Stomach smooth muscle (tissue), 2 donors: ENCODE measurements around the gene RBBP7.
A peak's percentile ranks its signal among the peaks of the same experiment; 100 is the strongest.

Experiments
- H3K27ac ChIP-seq: one replicate; pipeline ENCODE4 v1.7.0; 2013; ENCODE audit warnings: mild to moderate bottlenecking, low read length, inconsistent platforms
- H3K27me3 ChIP-seq, 2 donors: one replicate each; pipeline ENCODE4 v1.7.0; 2013; ENCODE audit warnings: low read length in 2 of 2; ENCODE audit not compliant: insufficient read depth in 2 of 2, control insufficient read depth in 1 of 2
- H3K36me3 ChIP-seq, 2 donors: one replicate each; pipeline ENCODE4 v1.7.0; 2013; ENCODE audit warnings: low read length in 2 of 2; ENCODE audit not compliant: control insufficient read depth in 2 of 2, insufficient read depth in 2 of 2
- H3K4me1 ChIP-seq: one replicate; pipeline ENCODE4 v1.7.0; 2013; ENCODE audit warnings: low read length; ENCODE audit not compliant: control insufficient read depth, insufficient read depth
- H3K4me3 ChIP-seq, 2 donors: one replicate each; pipeline ENCODE4 v1.7.0; 2013; ENCODE audit warnings: low read length in 2 of 2
- H3K9ac ChIP-seq, 2 donors: one replicate each; pipeline ENCODE4 v1.7.0; 2013; ENCODE audit warnings: low read length in 2 of 2, mild to moderate bottlenecking in 1 of 2
- H3K9me3 ChIP-seq, 2 donors: one replicate each; pipeline ENCODE4 v1.7.0; 2013; ENCODE audit warnings: low read length in 2 of 2; ENCODE audit not compliant: control insufficient read depth in 2 of 2
- donor health status: healthy.
- donor health status: Pancreatic carcinoma.

RBBP7 gene

GRCh38 chrX:16883487-16883804, 13.3 kb upstream of the RBBP7 start:
- Histone ChIP-seq H3K4me3 (peak overlapping the region in 1 of 2 donors; percentile 74), H3K9me3 (no peaks in the 10 kb centered on the region), H3K4me1 (no peaks in the 10 kb centered on the region), H3K36me3 (no peaks in the 10 kb centered on the region), H3K27me3 (peaks cover 0 to 12% of the 10 kb centered on the region in 2 donors), H3K9ac (no peak overlapping the region), H3K27ac (peak overlapping the region; percentile 49)

- Histone ChIP-seq H3K9ac (peak overlapping the region; percentile 63 to 64), H3K36me3 (no peaks in the 10 kb centered on the region), H3K9me3 (no peaks in the 10 kb centered on the region), H3K4me1 (no peaks in the 10 kb centered on the region), H3K27me3 (peaks cover 0 to 12% of the 10 kb centered on the region in 2 donors), H3K27ac (peak overlapping the region; percentile 49), H3K4me3 (peak overlapping the region; percentile 71 to 74)
Observed at GRCh38 chrX:16882702-16883486, 12.7 kb upstream of the RBBP7 start.

- H3K4me3 ChIP-seq: peak overlapping the region; percentile 63 to 74
- no peak overlapping the region for H3K9ac ChIP-seq
- H3K27ac ChIP-seq: no peak overlapping the region
- no peaks in the 10 kb centered on the region for H3K9me3 ChIP-seq
- no peaks in the 10 kb centered on the region for H3K36me3 ChIP-seq
- H3K4me1 ChIP-seq: no peaks in the 10 kb centered on the region
- peaks cover 0 to 8% of the 10 kb centered on the region in 2 donors for H3K27me3 ChIP-seq
Observed at GRCh38 chrX:16882169-16882568, 12.0 kb upstream of the RBBP7 start.

- Histone ChIP-seq H3K36me3 (no peaks in the 10 kb centered on the region), H3K4me1 (peaks cover 2% of the 10 kb centered on the region), H3K27me3 (peaks cover 0 to 12% of the 10 kb centered on the region in 2 donors), H3K27ac (no peak overlapping the region), H3K9ac (no peak overlapping the region), H3K4me3 (no peak overlapping the region), H3K9me3 (no peaks in the 10 kb centered on the region)
Observed at GRCh38 chrX:16876696-16877095, 6.5 kb upstream of the RBBP7 start.

DNA sequence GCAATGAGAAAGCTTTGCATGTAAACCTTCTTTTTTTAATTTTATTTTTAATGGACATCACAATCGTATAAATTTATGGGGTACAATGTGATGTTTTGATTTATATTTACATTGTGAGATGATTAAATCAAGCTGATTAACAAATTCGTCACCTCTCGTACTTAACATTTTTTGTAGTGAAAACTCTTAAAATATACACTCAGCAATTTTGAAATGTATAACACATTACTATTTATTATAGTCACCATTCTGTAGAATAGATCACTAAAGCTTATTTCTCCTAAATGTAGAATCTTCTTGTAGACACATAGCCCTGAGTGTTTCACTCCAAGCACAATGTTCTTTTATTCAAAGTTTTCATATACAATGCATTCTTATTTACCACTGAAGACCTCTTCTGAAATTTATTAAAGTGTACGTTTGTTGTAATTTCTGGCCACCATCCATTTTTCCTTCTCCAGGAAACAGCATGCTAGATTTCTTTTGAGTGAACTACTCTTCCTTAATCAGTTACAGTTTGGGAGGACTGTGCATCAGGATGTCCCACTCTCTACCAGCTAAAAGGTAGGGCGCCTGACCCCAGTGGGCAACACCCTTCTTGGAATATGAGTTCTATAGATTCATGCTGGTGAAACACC, 4.4 kb upstream of the RBBP7 start:
- Histone ChIP-seq H3K9ac (no peak overlapping the region), H3K27me3 (peaks cover 0 to 14% of the 10 kb centered on the region in 2 donors), H3K27ac (no peak overlapping the region)

GRCh38 chrX:16873106-16873505, 2.9 kb upstream of the RBBP7 start:
- H3K9ac ChIP-seq: no peak overlapping the region
- no peak overlapping the region for H3K4me3 ChIP-seq
- no peak overlapping the region for H3K27ac ChIP-seq
- H3K27me3 ChIP-seq: peaks cover 0 to 10% of the 10 kb centered on the region in 2 donors
- H3K36me3 ChIP-seq: no peaks in the 10 kb centered on the region
- H3K4me1 ChIP-seq: peaks cover 19% of the 10 kb centered on the region
- no peaks in the 10 kb centered on the region for H3K9me3 ChIP-seq

More for the DNA sequence above, 4.4 kb upstream of the RBBP7 start:
- Histone ChIP-seq H3K36me3 (no peaks in the 10 kb centered on the region), H3K4me1 (peaks cover 14% of the 10 kb centered on the region), H3K4me3 (no peak overlapping the region), H3K9me3 (no peaks in the 10 kb centered on the region)

- Histone ChIP-seq H3K4me3 (peak overlapping the region; percentile 60 to 72), H3K4me1 (peaks cover 26% of the 10 kb centered on the region), H3K36me3 (no peaks in the 10 kb centered on the region), H3K27me3 (peaks cover 0 to 10% of the 10 kb centered on the region in 2 donors), H3K27ac (peak overlapping the region; percentile 87), H3K9me3 (no peaks in the 10 kb centered on the region), H3K9ac (peak overlapping the region; percentile 59 to 71)
Observed at GRCh38 chrX:16870862-16871815, 977 bp upstream of the RBBP7 start.

GRCh38 chrX:16869393-16870094, 618 bp downstream of the RBBP7 start:
- no peaks in the 10 kb centered on the region for H3K9me3 ChIP-seq
- peak overlapping the region; percentile 66 to 79 for H3K9ac ChIP-seq
- peak overlapping the region; percentile 68 for H3K27ac ChIP-seq
- peaks cover 0 to 6% of the 10 kb centered on the region in 2 donors for H3K27me3 ChIP-seq
- H3K4me1 ChIP-seq: peaks cover 26% of the 10 kb centered on the region
- no peaks in the 10 kb centered on the region for H3K36me3 ChIP-seq
- H3K4me3 ChIP-seq: peak overlapping the region; percentile 83 to 84

DNA sequence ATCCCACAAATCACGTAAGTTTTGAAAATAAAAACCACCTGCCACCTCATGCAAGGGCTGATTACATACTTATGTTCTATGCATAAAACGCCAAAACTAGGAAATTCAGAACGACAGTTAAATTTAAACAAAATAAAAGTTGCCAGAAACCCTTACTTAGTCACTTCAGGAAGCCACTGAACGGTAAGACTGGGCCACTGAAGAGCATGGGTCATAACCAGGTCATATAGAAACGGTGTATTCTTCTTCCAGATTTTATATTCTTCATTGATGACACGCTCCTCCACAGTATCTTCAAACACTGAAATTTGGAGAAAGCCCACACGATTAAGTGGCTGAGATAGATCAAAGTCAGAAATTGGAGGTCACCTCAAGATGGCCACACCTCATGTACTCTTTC, 1.2 kb downstream of the RBBP7 start:
- peaks cover 0 to 5% of the 10 kb centered on the region in 2 donors for H3K27me3 ChIP-seq
- H3K9ac ChIP-seq: peak overlapping the region; percentile 66
- peak overlapping the region; percentile 83 to 84 for H3K4me3 ChIP-seq
- H3K4me1 ChIP-seq: peaks cover 26% of the 10 kb centered on the region
- H3K36me3 ChIP-seq: no peaks in the 10 kb centered on the region
- peak overlapping the region; percentile 64 for H3K27ac ChIP-seq
- no peaks in the 10 kb centered on the region for H3K9me3 ChIP-seq

GRCh38 chrX:16867947-16868346, 2.2 kb downstream of the RBBP7 start:
- no peak overlapping the region for H3K9ac ChIP-seq
- H3K4me3 ChIP-seq: peak overlapping the region in 1 of 2 donors; percentile 25
- no peak overlapping the region for H3K27ac ChIP-seq
- H3K9me3 ChIP-seq: no peaks in the 10 kb centered on the region
- H3K36me3 ChIP-seq: no peaks in the 10 kb centered on the region
- H3K4me1 ChIP-seq: peaks cover 26% of the 10 kb centered on the region
- H3K27me3 ChIP-seq: peaks cover 0 to 3% of the 10 kb centered on the region in 2 donors
